GM23248 (cell line): ENCODE measurements around the gene CPN2. TPM values are rescaled to one million over a fixed set of nuclear protein-coding genes. Genes with fewer than 3 reads are reported as not detected.
A peak's percentile ranks its signal among the peaks of the same experiment; 100 is the strongest.

Source experiments
- DNase-seq: peaks from one replicate; pipeline ENCODE4 v3.0.0-alpha.2; 2015
- H2AFZ ChIP-seq: fragments of 200-600 bp; sonication (generic); 2 replicates; pipeline ENCODE4 v1.6.1; 2016; ENCODE audit warnings: antibody characterized with exemption
- H3F3A ChIP-seq: fragments of 200-600 bp; sonication (generic); 2 replicates; pipeline ENCODE4 v1.6.1; 2016; ENCODE audit warnings: mild to moderate bottlenecking, antibody characterized with exemption, mixed run types; ENCODE audit not compliant: insufficient read depth
- H3K27ac ChIP-seq: fragments of 200-600 bp; sonication (generic); 2 replicates; pipeline ENCODE4 v1.5.1; 2016; ENCODE audit warnings: mild to moderate bottlenecking
- H3K27me3 ChIP-seq: fragments of 200-600 bp; sonication (generic); replicated peaks from 2 replicates; pipeline ENCODE4 v1.6.1; 2016; ENCODE audit warnings: mild to moderate bottlenecking; ENCODE audit not compliant: insufficient read depth
- H3K36me3 ChIP-seq: fragments of 200-600 bp; sonication (generic); 2 replicates; pipeline ENCODE4 v1.6.1; 2016; ENCODE audit warnings: low read depth, mild to moderate bottlenecking
- H3K4me1 ChIP-seq: fragments of 200-600 bp; sonication (generic); 2 replicates; pipeline ENCODE4 v1.6.1; 2016; ENCODE audit warnings: mild to moderate bottlenecking; ENCODE audit not compliant: insufficient read depth
- H3K4me2 ChIP-seq: fragments of 200-600 bp; sonication (generic); one replicate; pipeline ENCODE4 v1.6.1; 2016; ENCODE audit warnings: mild to moderate bottlenecking; ENCODE audit not compliant: unreplicated experiment
- H3K4me3 ChIP-seq: fragments of 200-600 bp; sonication (generic); 2 replicates; pipeline ENCODE4 v1.5.1; 2016; ENCODE audit warnings: mild to moderate bottlenecking
- H3K79me2 ChIP-seq: fragments of 200-600 bp; sonication (generic); 2 replicates; pipeline ENCODE4 v1.6.1; 2016; ENCODE audit warnings: mild to moderate bottlenecking; ENCODE audit not compliant: insufficient read depth
- H3K9ac ChIP-seq: fragments of 200-600 bp; sonication (generic); 2 replicates; pipeline ENCODE4 v1.6.1; 2016; ENCODE audit warnings: mild to moderate bottlenecking
- H3K9me2 ChIP-seq: fragments of 200-600 bp; sonication (generic); 2 replicates; pipeline ENCODE4 v1.6.1; 2016; ENCODE audit warnings: mixed run types, mild to moderate bottlenecking, moderate library complexity; ENCODE audit not compliant: insufficient read depth
- H3K9me3 ChIP-seq: fragments of 200-600 bp; sonication (generic); one replicate; pipeline ENCODE4 v1.6.1; 2017; ENCODE audit warnings: low read depth
- H4K20me1 ChIP-seq: fragments of 200-600 bp; sonication (generic); 2 replicates; pipeline ENCODE4 v1.6.0; 2016; ENCODE audit not compliant: insufficient read depth
- EZH2 ChIP-seq: fragments of 200-600 bp; sonication (generic); IDR thresholded peaks from 2 replicates; pipeline ENCODE4 v1.6.1; 2018; ENCODE audit warnings: antibody characterized with exemption, mild to moderate bottlenecking; ENCODE audit not compliant: insufficient read depth, poor library complexity, severe bottlenecking
- EZH2phosphoT487 ChIP-seq: fragments of 200-600 bp; sonication (generic); IDR thresholded peaks from 2 replicates; pipeline ENCODE4 v1.6.1; 2018; ENCODE audit warnings: antibody characterized with exemption, moderate library complexity, mild to moderate bottlenecking, low read depth; ENCODE audit not compliant: insufficient read depth
- WGBS, 2 experiments: methylation state at CpG; one replicate each; pipeline ENCODE4 v1.1.6; 2015 to 2017; ENCODE audit warnings: low lambda C conversion rate in 2 of 2, low coverage in 1 of 2; ENCODE audit errors: missing lambda C conversion rate in 2 of 2; 5-methylcytosine and 5-hydroxymethylcytosine counted together
- in situ Hi-C: fragments of 300-500 bp; cut with MboI; formaldehyde crosslinking; loops from 2 replicates; pipeline ENCODE4 v1.15.0; 2020
- polyA plus RNA-seq: library from polyadenylated mRNA; unstranded; fragments of >200 nt; fragmentation: Nextera tagmentation; extraction: Ambion mirVana; gene quantifications from 2 replicates; pipeline ENCODE4 v1.2.1, GENCODE V29; 2016
- total RNA-seq: library from RNA; depleted of rRNA; stranded (reverse); fragments of >200 nt; shearing (Covaris generic); gene quantifications from 2 replicates; pipeline ENCODE4 v1.2.3, GENCODE V29; 2014

CPN2 gene
- total and polyA plus RNA-seq, 2 experiments from 2014 or later, result not detected

DNA sequence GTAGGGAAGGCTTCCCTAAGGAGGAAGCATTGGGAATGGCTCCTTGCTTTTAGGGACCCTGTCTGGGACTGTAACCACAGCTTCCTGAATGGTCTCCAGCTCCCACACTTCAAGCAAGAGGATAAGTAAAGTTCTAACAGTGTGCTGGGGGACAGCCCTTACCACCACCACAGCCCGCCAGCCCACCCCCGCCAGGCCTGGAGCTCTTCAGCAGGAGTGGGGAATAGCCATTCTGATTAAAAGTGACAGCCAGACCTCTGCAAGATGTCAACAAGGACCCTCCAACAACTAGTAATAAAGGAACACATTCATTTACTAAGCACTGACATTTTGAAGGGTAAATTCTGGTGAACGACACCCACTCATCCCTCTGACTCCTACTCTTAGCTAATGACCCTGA is 49.4 kb downstream of the CPN2 start:
- in situ Hi-C loops, result no loop called here
- Histone ChIP-seq H3F3A (peaks cover 5% of the 10 kb centered on the region; the same call in 1 of the 2 replicates), H3K4me1 (peaks cover 2% of the 10 kb centered on the region), H3K36me3 (no peaks in the 10 kb centered on the region), H3K9ac (no peak overlapping the region), H2AFZ (no peak overlapping the region), H3K9me3 (no peaks in the 10 kb centered on the region), H3K4me3 (no peak overlapping the region), H4K20me1 (no peaks in the 10 kb centered on the region), H3K79me2 (no peaks in the 10 kb centered on the region), H3K27ac (no peak overlapping the region), H3K27me3 (no peaks in the 10 kb centered on the region; the same call in 1 of the 2 replicates), H3K4me2 (no peak overlapping the region), H3K9me2 (no peaks in the 10 kb centered on the region)
- no peak for TF ChIP-seq EZH2
- no peak for TF ChIP-seq EZH2phosphoT487
- WGBS, 2 experiments, result 85 to 87% methylated on average over 3 of the region's 3 CpGs
- DNase-seq, result no peak

- no peak overlapping the region for H3K9ac ChIP-seq
- no peaks in the 10 kb centered on the region; the same call in 1 of the 2 replicates for H3K27me3 ChIP-seq
- H3F3A ChIP-seq, result peaks cover 5% of the 10 kb centered on the region; the same call in 1 of the 2 replicates
- in situ Hi-C loops, result no loop called here
- no peak overlapping the region for H2AFZ ChIP-seq
- no peaks in the 10 kb centered on the region for H3K36me3 ChIP-seq
- H3K4me2 ChIP-seq, result no peak overlapping the region
- H4K20me1 ChIP-seq, result no peaks in the 10 kb centered on the region
- H3K79me2 ChIP-seq, result no peaks in the 10 kb centered on the region
- DNase-seq, result no peak
- peaks cover 10% of the 10 kb centered on the region for H3K4me1 ChIP-seq
- TF ChIP-seq EZH2 (no peak), EZH2phosphoT487 (no peak)
- no peaks in the 10 kb centered on the region for H3K9me3 ChIP-seq
- H3K4me3 ChIP-seq, result no peak overlapping the region
- no peaks in the 10 kb centered on the region for H3K9me2 ChIP-seq
- 89 to 94% methylated on average over 6 of the region's 6 CpGs for WGBS, 2 experiments
- no peak overlapping the region for H3K27ac ChIP-seq
These were observed 50.2 kb downstream of the CPN2 start for GRCh38 chr3:194300936-194301335.

- TF ChIP-seq EZH2phosphoT487 (no peak), EZH2 (no peak)
- no peaks in the 10 kb centered on the region for H4K20me1 ChIP-seq
- in situ Hi-C loops, result no loop called here
- 32 to 40% methylated on average over 13 of the region's 13 CpGs for WGBS, 2 experiments
- H3K27me3 ChIP-seq, result no peaks in the 10 kb centered on the region; the same call in 1 of the 2 replicates
- peaks cover 10% of the 10 kb centered on the region for H3K4me1 ChIP-seq
- H3K4me2 ChIP-seq, result no peak overlapping the region
- H3K9me2 ChIP-seq, result no peaks in the 10 kb centered on the region
- H2AFZ ChIP-seq, result peak overlapping the region; percentile 72
- no peak overlapping the region for H3K4me3 ChIP-seq
- H3F3A ChIP-seq, result peaks cover 5% of the 10 kb centered on the region; the same call in 1 of the 2 replicates
- no peak overlapping the region for H3K27ac ChIP-seq
- no peaks in the 10 kb centered on the region for H3K36me3 ChIP-seq
- H3K9me3 ChIP-seq, result no peaks in the 10 kb centered on the region
- H3K79me2 ChIP-seq, result no peaks in the 10 kb centered on the region
- peak; percentile 79 for DNase-seq
- H3K9ac ChIP-seq, result 0 out of 2 replicates have a peak overlapping the region, but pooled peaks have one; percentile 39
These were observed 50.8 kb downstream of the CPN2 start for GRCh38 chr3:194300382-194300758.

DNA sequence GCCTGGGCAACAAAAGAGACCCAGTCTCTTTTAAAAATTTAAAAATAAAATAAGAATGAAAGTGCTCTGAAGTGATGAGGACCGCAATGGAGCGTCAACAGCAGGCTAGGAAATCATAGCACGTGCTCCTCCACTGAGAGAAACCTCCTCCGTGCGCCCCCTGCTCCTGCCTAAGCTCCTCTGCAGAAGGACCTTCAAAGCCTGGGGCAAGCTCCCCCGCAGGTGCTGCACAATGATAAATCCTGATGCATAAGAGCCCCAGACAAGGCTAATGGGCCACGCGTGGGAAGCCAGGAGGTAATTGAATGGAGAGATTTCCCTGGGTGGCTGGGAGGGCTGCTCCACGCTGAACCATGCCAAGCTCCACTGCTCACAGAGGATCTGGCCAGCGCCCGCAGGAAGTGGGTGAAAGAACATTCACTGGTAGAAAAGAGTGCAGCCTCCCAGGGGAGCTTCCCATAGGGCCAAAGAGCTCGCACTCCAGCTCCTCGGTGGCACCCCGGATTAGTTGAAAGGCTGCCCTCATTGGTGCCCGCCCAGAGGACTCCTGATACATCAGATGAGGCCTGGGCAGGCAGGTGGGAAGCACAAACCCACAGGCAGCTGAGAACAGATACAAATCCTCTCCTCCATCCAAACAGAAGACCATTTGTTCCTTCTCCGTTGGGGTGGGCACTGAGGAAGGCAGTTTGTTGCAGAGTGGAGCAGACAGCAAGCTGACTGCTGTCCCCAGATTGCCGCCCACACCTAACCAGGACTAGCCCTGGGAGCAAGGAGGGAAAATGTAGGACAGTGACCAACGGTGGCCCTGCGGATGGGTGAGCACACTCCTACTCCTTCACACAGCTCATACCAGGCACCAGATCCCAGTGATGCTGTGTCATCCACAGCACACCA is 52.5 kb downstream of the CPN2 start:
- no peak overlapping the region for H3K4me2 ChIP-seq
- H3K9me2 ChIP-seq, result no peaks in the 10 kb centered on the region
- H3K79me2 ChIP-seq, result no peaks in the 10 kb centered on the region
- H2AFZ ChIP-seq, result no peak overlapping the region
- H3K4me1 ChIP-seq, result peaks cover 10% of the 10 kb centered on the region
- TF ChIP-seq EZH2phosphoT487, result no peak
- TF ChIP-seq EZH2, result no peak
- no peaks in the 10 kb centered on the region for H4K20me1 ChIP-seq
- H3F3A ChIP-seq, result peaks cover 5% of the 10 kb centered on the region; the same call in 1 of the 2 replicates
- DNase-seq, result no peak
- no peaks in the 10 kb centered on the region for H3K9me3 ChIP-seq
- WGBS, 2 experiments, result 88 to 96% methylated on average over 19 of the region's 19 CpGs
- in situ Hi-C loops, result no loop called here
- H3K27ac ChIP-seq, result no peak overlapping the region
- no peak overlapping the region for H3K9ac ChIP-seq
- H3K36me3 ChIP-seq, result no peaks in the 10 kb centered on the region
- H3K4me3 ChIP-seq, result no peak overlapping the region
- H3K27me3 ChIP-seq, result no peaks in the 10 kb centered on the region
